ENCODE results near the gene TMEM200A. TPM values are rescaled to one million over a fixed set of nuclear protein-coding genes. Genes with fewer than 3 reads are reported as not detected.

TMEM200A gene
- total and polyA plus RNA-seq, 2 experiments from 2014 or later, result 23.0 to 32.9 TPM

- no peak overlapping the region for H3K4me3 ChIP-seq
- 95% methylated on average over 6 of the region's 6 CpGs for WGBS (ENCODE audit: low lambda C conversion rate, missing lambda C conversion rate)
- DNase-seq (ENCODE audit: low spot score), result no peak
Observed at GRCh38 chr6:130393306-130393705, 27.5 kb downstream of the TMEM200A start.

GRCh38 chr6:130394246-130394645 lies 28.4 kb downstream of the TMEM200A start:
- H3K9me2 ChIP-seq (replicated peaks; ENCODE audit: insufficient read depth), result no peaks in the 10 kb centered on the region
- H3K4me2 ChIP-seq, result no peak overlapping the region
- H3K4me3 ChIP-seq, result no peak overlapping the region
- H3K4me1 ChIP-seq (ENCODE audit: insufficient read depth), result no peaks in the 10 kb centered on the region
- no peaks in the 10 kb centered on the region for H3K36me3 ChIP-seq (replicated peaks; ENCODE audit: insufficient read depth, low read depth)
- peaks cover 14% of the 10 kb centered on the region for H3K79me2 ChIP-seq
- H3K9me3 ChIP-seq (ENCODE audit: low read depth), result no peaks in the 10 kb centered on the region
- H3K27ac ChIP-seq, result no peak overlapping the region
- no peaks in the 10 kb centered on the region for H3K27me3 ChIP-seq
- 87% methylated on average over 5 of the region's 5 CpGs for WGBS (ENCODE audit: low lambda C conversion rate, missing lambda C conversion rate)
- H2AFZ ChIP-seq, result no peak overlapping the region
- TF ChIP-seq, protein P1, sequence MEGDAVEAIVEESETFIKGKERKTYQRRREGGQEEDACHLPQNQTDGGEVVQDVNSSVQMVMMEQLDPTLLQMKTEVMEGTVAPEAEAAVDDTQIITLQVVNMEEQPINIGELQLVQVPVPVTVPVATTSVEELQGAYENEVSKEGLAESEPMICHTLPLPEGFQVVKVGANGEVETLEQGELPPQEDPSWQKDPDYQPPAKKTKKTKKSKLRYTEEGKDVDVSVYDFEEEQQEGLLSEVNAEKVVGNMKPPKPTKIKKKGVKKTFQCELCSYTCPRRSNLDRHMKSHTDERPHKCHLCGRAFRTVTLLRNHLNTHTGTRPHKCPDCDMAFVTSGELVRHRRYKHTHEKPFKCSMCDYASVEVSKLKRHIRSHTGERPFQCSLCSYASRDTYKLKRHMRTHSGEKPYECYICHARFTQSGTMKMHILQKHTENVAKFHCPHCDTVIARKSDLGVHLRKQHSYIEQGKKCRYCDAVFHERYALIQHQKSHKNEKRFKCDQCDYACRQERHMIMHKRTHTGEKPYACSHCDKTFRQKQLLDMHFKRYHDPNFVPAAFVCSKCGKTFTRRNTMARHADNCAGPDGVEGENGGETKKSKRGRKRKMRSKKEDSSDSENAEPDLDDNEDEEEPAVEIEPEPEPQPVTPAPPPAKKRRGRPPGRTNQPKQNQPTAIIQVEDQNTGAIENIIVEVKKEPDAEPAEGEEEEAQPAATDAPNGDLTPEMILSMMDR (IDR thresholded peaks at IDR 0.05; ENCODE audit: poor library complexity), result no peak
- no peak for TF ChIP-seq EZH2 (IDR thresholded peaks at IDR 0.05; ENCODE audit: borderline replicate concordance)
- no peak for TF ChIP-seq EZH2phosphoT487 (IDR thresholded peaks at IDR 0.05; ENCODE audit: low read depth, severe bottlenecking, unreplicated experiment)
- no peaks in the 10 kb centered on the region for H4K20me1 ChIP-seq (ENCODE audit: insufficient read depth, poor library complexity, severe bottlenecking)
- DNase-seq (ENCODE audit: low spot score), result no peak

More at GRCh38 chr6:130393306-130393705, 27.5 kb downstream of the TMEM200A start:
- no peaks in the 10 kb centered on the region for H3K4me1 ChIP-seq (ENCODE audit: insufficient read depth)
- no peaks in the 10 kb centered on the region for H3K27me3 ChIP-seq
- H2AFZ ChIP-seq, result no peak overlapping the region
- H3K36me3 ChIP-seq (replicated peaks; ENCODE audit: insufficient read depth, low read depth), result no peaks in the 10 kb centered on the region
- H3K9me3 ChIP-seq (ENCODE audit: low read depth), result no peaks in the 10 kb centered on the region
- H4K20me1 ChIP-seq (ENCODE audit: insufficient read depth, poor library complexity, severe bottlenecking), result no peaks in the 10 kb centered on the region
- H3K9me2 ChIP-seq (replicated peaks; ENCODE audit: insufficient read depth), result no peaks in the 10 kb centered on the region
- H3K79me2 ChIP-seq, result peaks cover 10% of the 10 kb centered on the region
- TF ChIP-seq, protein P1 (IDR thresholded peaks at IDR 0.05; ENCODE audit: poor library complexity), result no peak
- TF ChIP-seq EZH2 (IDR thresholded peaks at IDR 0.05; ENCODE audit: borderline replicate concordance) (no peak), EZH2phosphoT487 (IDR thresholded peaks at IDR 0.05; ENCODE audit: low read depth, severe bottlenecking, unreplicated experiment) (no peak)
- no peak overlapping the region for H3K27ac ChIP-seq
- no peak overlapping the region for H3K4me2 ChIP-seq

DNA sequence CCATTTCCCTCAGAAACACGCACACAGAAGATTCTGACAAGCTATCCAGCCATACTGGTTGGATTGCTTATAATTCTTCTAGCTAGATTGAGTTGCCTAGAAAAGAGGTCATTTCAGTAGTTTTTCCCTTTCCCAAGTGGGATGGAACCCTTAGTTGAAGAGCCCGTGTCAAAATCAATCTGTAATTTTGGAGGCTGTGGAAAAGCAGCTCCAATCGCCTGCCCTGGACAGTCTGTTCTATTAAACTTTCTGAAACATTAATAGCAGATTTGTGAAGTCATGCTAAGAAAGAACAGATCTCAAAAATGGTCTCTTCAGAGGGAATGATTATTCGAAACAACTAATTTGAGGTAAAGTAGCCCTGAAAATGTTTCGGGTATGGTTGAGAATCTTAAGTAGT lies 29.3 kb downstream of the TMEM200A start:
- no peak for DNase-seq (ENCODE audit: low spot score)

More for the DNA sequence above, 29.3 kb downstream of the TMEM200A start:
- WGBS (ENCODE audit: low lambda C conversion rate, missing lambda C conversion rate), result 94% methylated on average over 5 of the region's 5 CpGs
- Histone ChIP-seq H3K79me2 (peaks cover 20% of the 10 kb centered on the region), H4K20me1 (ENCODE audit: insufficient read depth, poor library complexity, severe bottlenecking) (no peaks in the 10 kb centered on the region), H3K27me3 (no peaks in the 10 kb centered on the region), H3K4me3 (no peak overlapping the region), H3K9me3 (ENCODE audit: low read depth) (no peaks in the 10 kb centered on the region), H3K27ac (no peak overlapping the region), H3K4me2 (no peak overlapping the region), H3K9me2 (replicated peaks; ENCODE audit: insufficient read depth) (no peaks in the 10 kb centered on the region), H3K4me1 (ENCODE audit: insufficient read depth) (no peaks in the 10 kb centered on the region), H3K36me3 (replicated peaks; ENCODE audit: insufficient read depth, low read depth) (no peaks in the 10 kb centered on the region), H2AFZ (no peak overlapping the region)
- TF ChIP-seq EZH2phosphoT487 (IDR thresholded peaks at IDR 0.05; ENCODE audit: low read depth, severe bottlenecking, unreplicated experiment), result no peak
- TF ChIP-seq, protein P1 (IDR thresholded peaks at IDR 0.05; ENCODE audit: poor library complexity), result no peak
- TF ChIP-seq EZH2 (IDR thresholded peaks at IDR 0.05; ENCODE audit: borderline replicate concordance), result no peak
